Testis (tissue), 3 donors: ENCODE measurements around the gene AP2A2. TPM values are rescaled to one million over a fixed set of nuclear protein-coding genes. Genes with fewer than 3 reads are reported as not detected.

Experiments
- DNase-seq: peaks from one replicate; pipeline ENCODE4 v3.0.0-alpha.2; 2019
- H3K27ac ChIP-seq, 2 donors: fragments of 200-600 bp; sonication (generic); one replicate each; pipeline ENCODE4 v1.5.1; 2019
- H3K27me3 ChIP-seq: fragments of 200-600 bp; sonication (generic); one replicate; pipeline ENCODE4 v1.5.1; 2019
- H3K36me3 ChIP-seq: fragments of 200-600 bp; sonication (generic); one replicate; pipeline ENCODE4 v1.5.1; 2017; ENCODE audit warnings: low read depth; ENCODE audit errors: missing control alignments
- H3K4me1 ChIP-seq: fragments of 200-600 bp; sonication (generic); one replicate; pipeline ENCODE4 v1.5.1; 2019
- H3K4me3 ChIP-seq, 2 donors: fragments of 200-600 bp; sonication (generic); one replicate each; pipeline ENCODE4 v1.5.1; 2017 to 2019
- H3K9me3 ChIP-seq: fragments of 200-600 bp; sonication (generic); one replicate; pipeline ENCODE4 v1.5.1; 2017
- CTCF ChIP-seq, 3 experiments: fragments of 450-650 bp in 2 of 3; fragments of 200-600 bp in 1 of 3; sonication (generic) in 1 of 3; IDR thresholded peaks; one replicate each; pipeline ENCODE4 v1.5.1; 2016 to 2019; ENCODE audit warnings: antibody characterized with exemption in 3 of 3, mild to moderate bottlenecking in 2 of 3, moderate library complexity in 1 of 3
- POLR2A ChIP-seq: fragments of 450-650 bp; IDR thresholded peaks from one replicate; pipeline ENCODE4 v1.6.1; 2017; ENCODE audit warnings: antibody characterized with exemption, mild to moderate bottlenecking, moderate library complexity
- WGBS, 2 donors: methylation state at CpG; one replicate each; pipeline ENCODE4 v1.1.5; 2018; 5-methylcytosine and 5-hydroxymethylcytosine counted together
- intact Hi-C: fragments of 100-400 bp; cut with DNase I; formaldehyde crosslinking; loops from one replicate; pipeline ENCODE4 v1.15.1; 2023; ENCODE audit warnings: low total_unique reads
- polyA plus RNA-seq: library from polyadenylated mRNA; stranded (reverse); fragments of 350-450 nt; fragmentation: Illumina TruSeq; extraction: RNeasy Lipid Tissue Mini Kit (QIAGEN cat#74804); gene quantifications from one replicate; pipeline ENCODE4 v1.2.3, GENCODE V29; 2014; ENCODE audit warnings: low read depth, low replicate concordance; ENCODE audit not compliant: insufficient read depth
- total RNA-seq, 2 donors: library from RNA; depleted of rRNA; stranded (reverse); fragments of >200 nt; gene quantifications; one replicate each; pipeline ENCODE4 v1.2.3, GENCODE V29; 2016

Gene AP2A2
- total and polyA plus RNA-seq, 3 donors from 2014 or later = 82.0 to 106 (median 95.0) TPM

GRCh38 chr11:986270-986951 is 60.7 kb downstream of the AP2A2 start:
- no peak for TF ChIP-seq POLR2A
- no peak for TF ChIP-seq CTCF (IDR thresholded peaks at IDR 0.05)
- WGBS, 2 donors = 87 to 95% methylated on average over 13 to 28 of the region's 28 CpGs
- no peaks in the 10 kb centered on the region for H3K36me3 ChIP-seq
- no peaks in the 10 kb centered on the region for H3K9me3 ChIP-seq
- no peaks in the 10 kb centered on the region for H3K4me1 ChIP-seq
- intact Hi-C loops = no loop called here
- DNase-seq = no peak
- H3K27ac ChIP-seq = no peak overlapping the region
- H3K27me3 ChIP-seq = no peaks in the 10 kb centered on the region
- H3K4me3 ChIP-seq = no peak overlapping the region

- Histone ChIP-seq H3K4me3 (no peak overlapping the region), H3K9me3 (no peaks in the 10 kb centered on the region), H3K4me1 (no peaks in the 10 kb centered on the region), H3K27me3 (no peaks in the 10 kb centered on the region), H3K36me3 (no peaks in the 10 kb centered on the region), H3K27ac (no peak overlapping the region)
- intact Hi-C loops = no loop called here
- WGBS, 2 donors = 94 to 100% methylated on average over 7 to 9 of the region's 9 CpGs
- DNase-seq = no peak
- TF ChIP-seq CTCF (IDR thresholded peaks at IDR 0.05) = no peak
- no peak for TF ChIP-seq POLR2A
Measured at GRCh38 chr11:986952-987305, 61.3 kb downstream of the AP2A2 start.

GRCh38 chr11:987671-988070 is 62.0 kb downstream of the AP2A2 start:
- intact Hi-C loops = no loop called here
- no peaks in the 10 kb centered on the region for H3K4me1 ChIP-seq
- WGBS, 2 donors = 93 to 96% methylated on average over 15 of the region's 15 CpGs
- DNase-seq = no peak
- H3K27me3 ChIP-seq = no peaks in the 10 kb centered on the region
- H3K4me3 ChIP-seq = no peak overlapping the region
- H3K27ac ChIP-seq = no peak overlapping the region
- TF ChIP-seq POLR2A (no peak), CTCF (IDR thresholded peaks at IDR 0.05) (no peak)
- H3K9me3 ChIP-seq = no peaks in the 10 kb centered on the region
- H3K36me3 ChIP-seq = no peaks in the 10 kb centered on the region

GRCh38 chr11:990101-990500 is 64.4 kb downstream of the AP2A2 start:
- Histone ChIP-seq H3K4me1 (no peaks in the 10 kb centered on the region), H3K4me3 (no peak overlapping the region), H3K9me3 (no peaks in the 10 kb centered on the region), H3K36me3 (no peaks in the 10 kb centered on the region), H3K27me3 (no peaks in the 10 kb centered on the region), H3K27ac (no peak overlapping the region)
- 77 to 89% methylated on average over 3 to 10 of the region's 10 CpGs for WGBS, 2 donors
- DNase-seq = no peak
- TF ChIP-seq CTCF (IDR thresholded peaks at IDR 0.05) (no peak), POLR2A (no peak)
- intact Hi-C loops = no loop called here

GRCh38 chr11:991034-991433 is 65.4 kb downstream of the AP2A2 start:
- no peaks in the 10 kb centered on the region for H3K36me3 ChIP-seq
- DNase-seq = no peak

More at GRCh38 chr11:991034-991433, 65.4 kb downstream of the AP2A2 start:
- Histone ChIP-seq H3K9me3 (no peaks in the 10 kb centered on the region), H3K4me1 (peaks cover 3% of the 10 kb centered on the region), H3K27ac (no peak overlapping the region), H3K4me3 (no peak overlapping the region), H3K27me3 (no peaks in the 10 kb centered on the region)
- intact Hi-C loops = no loop called here
- 79 to 87% methylated on average over 12 of the region's 12 CpGs for WGBS, 2 donors
- TF ChIP-seq CTCF (IDR thresholded peaks at IDR 0.05) = no peak
- TF ChIP-seq POLR2A = no peak
